H1 (cell line): ENCODE results near the gene SCAPER. TPM values are rescaled to one million over a fixed set of nuclear protein-coding genes. Genes with fewer than 3 reads are reported as not detected.

ENCODE experiments used
- CHD1 ChIP-seq: IDR thresholded peaks from 2 replicates; pipeline ENCODE4 v1.6.1; 2012; ENCODE audit warnings: low read depth, low read length, improper control_type of control experiment
- POU5F1 ChIP-seq: IDR thresholded peaks from 2 replicates; pipeline ENCODE4 v1.6.1; 2011; ENCODE audit warnings: low read depth, mild to moderate bottlenecking, low read length, moderate library complexity
- RNF2 ChIP-seq: fragments of 200-900, 300-1000 bp; sonication (generic); IDR thresholded peaks from 2 replicates; pipeline ENCODE4 v1.7.1; 2016; ENCODE audit warnings: borderline replicate concordance, low read depth, mild to moderate bottlenecking, antibody characterized with exemption, low read length; ENCODE audit not compliant: poor library complexity, severe bottlenecking; ENCODE audit errors: missing control alignments
- polyA plus RNA-seq, 7 experiments: library from polyadenylated mRNA; depleted of rRNA in 3 of 7; stranded (reverse) in 5 of 7; unstranded in 2 of 7; fragments of >200 nt in 5 of 7; fragments of 200-250 nt in 2 of 7; gene quantifications; 1 replicate in 5 of 7; 2 replicates in 1 of 7; 4 replicates in 1 of 7; pipeline versions ENCODE4 v1.2.1 to v1.2.3, GENCODE V29; 2011 to 2013; ENCODE audit warnings: missing spikeins in 2 of 7, mixed read lengths in 2 of 7
- total RNA-seq: library from RNA; stranded (reverse); fragmentation: NEBNext Ultra II Directional; extraction: Animal tissue kit (Norgen Biotek cat#: 25700); gene quantifications from 2 replicates; pipeline ENCODE4 v1.2.1, GENCODE V29; 2021

The SCAPER gene
- total and polyA plus RNA-seq, 2 of the 8 experiments (the other 6 are each of a cell fraction or from before 2014, with no cell fraction given) = 1.6 to 6.8 TPM

DNA sequence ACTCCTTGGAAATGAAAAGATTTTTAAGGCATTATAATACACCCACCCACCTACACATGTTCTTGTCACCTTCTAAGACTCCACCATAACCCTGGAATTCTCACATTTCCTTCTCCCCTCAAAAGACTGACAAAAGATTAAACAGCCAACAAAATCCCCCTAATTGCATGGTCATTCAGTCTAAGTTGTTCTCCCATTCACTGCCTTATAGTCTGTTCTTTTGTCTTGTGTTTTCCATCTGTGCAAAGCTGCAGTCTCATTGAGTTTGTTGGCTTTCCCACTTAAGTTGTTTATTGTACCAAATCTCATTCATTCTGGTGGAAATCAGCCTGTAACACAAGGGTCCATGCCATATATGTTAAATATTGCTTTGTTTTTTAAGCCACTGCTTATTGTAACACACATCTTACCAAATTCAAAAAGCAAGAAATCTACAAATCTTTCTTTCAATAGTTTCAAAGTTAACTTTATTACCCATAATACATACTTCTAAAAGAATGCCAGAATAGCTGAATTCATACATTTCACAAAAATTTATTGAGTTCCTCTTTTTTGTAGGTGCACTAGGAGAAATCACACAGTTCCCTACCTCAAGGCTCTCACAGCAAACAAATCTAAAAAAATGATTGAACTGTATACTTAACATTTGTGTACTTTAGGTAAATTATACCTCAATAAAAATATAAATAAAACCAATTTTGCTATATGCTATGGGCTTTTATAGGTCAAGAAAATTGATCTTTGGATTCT lies 24.0 kb upstream of the SCAPER start (continued):
- no peak for TF ChIP-seq RNF2
- no peak for TF ChIP-seq POU5F1
- TF ChIP-seq CHD1 = no peak
- TF ChIP-seq, all 59 proteins: peak for 0
